Left cardiac atrium (tissue), 4 donors: ENCODE data around the gene ADCY9. TPM values are rescaled to one million over a fixed set of nuclear protein-coding genes. Genes with fewer than 3 reads are reported as not detected.
A peak's percentile ranks its signal among the peaks of the same experiment; 100 is the strongest.
"Not testable (repeated sequence)": the region's sequence is repeated elsewhere in the genome, so short reads cannot be mapped to it uniquely, and the experiment has no call there.

Experiments used
- ATAC-seq, 2 donors: fragments of 200-7000 bp; cut with Tn5 transposase; one replicate each; pipeline ENCODE4 v1.9.1; 2020; ENCODE audit warnings: mild to moderate bottlenecking in 2 of 2, moderate library complexity in 2 of 2
- DNase-seq: peaks from one replicate; pipeline ENCODE4 v3.0.0-alpha.2; 2020
- intact Hi-C, 2 donors: fragments of 100-400 bp; cut with DNase I; formaldehyde crosslinking; loops; one replicate each; pipeline versions ENCODE4 v1.14.1 to v1.15.1; 2022 to 2023
- total RNA-seq, 2 donors: library from RNA; stranded (reverse); fragmentation: NEBNext Ultra II Directional; extraction: Animal tissue kit (Norgen Biotek cat#: 25700); gene quantifications; one replicate each; pipeline ENCODE4 v1.2.1, GENCODE V29; 2021
- donor health status: DM: no; HTN: yes; CAD: no.
- donor health status: DM: no; HTN: yes; CAD: no; lungs with severe emphysema.
- donor health status: DM: yes; HTN: yes; CAD: no.
- donor health status: Dilated cardiomyopathy.

Gene ADCY9
- total RNA-seq, 2 donors from 2014 or later: 22.6 to 25.9 TPM

GRCh38 chr16:3968551-3968950 is 147.7 kb downstream of the ADCY9 start:
- ATAC-seq (no peak), DNase-seq (no peak)
- intact Hi-C loops: no loop called here

- intact Hi-C loops: no loop called here
- ATAC-seq: no peak
These were observed 149.6 kb downstream of the ADCY9 start for GRCh38 chr16:3966681-3967080.

GRCh38 chr16:3965781-3966582 is 150.3 kb downstream of the ADCY9 start:
- ATAC-seq: no peak
- intact Hi-C loops: no loop called here
- no peak for DNase-seq

More at GRCh38 chr16:3966681-3967080, 149.6 kb downstream of the ADCY9 start:
- no peak for DNase-seq

- ATAC-seq (no peak), DNase-seq (no peak)
- intact Hi-C loops: no loop called here
These were observed 150.9 kb downstream of the ADCY9 start for GRCh38 chr16:3965306-3965705.

- intact Hi-C loops: no loop called here
- no peak for ATAC-seq
- DNase-seq: no peak
These were observed 151.5 kb downstream of the ADCY9 start for GRCh38 chr16:3964686-3965290.

GRCh38 chr16:3963886-3964685 is 152.2 kb downstream of the ADCY9 start:
- intact Hi-C loops: no loop called here
- DNase-seq (no peak), ATAC-seq (no peak)

- no peak for DNase-seq
- intact Hi-C loops: no loop called here
- ATAC-seq: peak in 1 of 2 donors; percentile 14
These were observed 153.0 kb downstream of the ADCY9 start for GRCh38 chr16:3963203-3963602.

- no peak for DNase-seq
- peak in 1 of 2 donors; percentile 3 for ATAC-seq
- intact Hi-C loops: no loop called here
These were observed 154.8 kb downstream of the ADCY9 start for GRCh38 chr16:3961449-3961849.

GRCh38 chr16:3959926-3960590 is 156.2 kb downstream of the ADCY9 start:
- intact Hi-C loops, DNase-seq: not testable (repeated sequence)
- peak in 1 of 2 donors; percentile 6 for ATAC-seq

GRCh38 chr16:3959148-3959547 is 157.1 kb downstream of the ADCY9 start:
- intact Hi-C loops: no loop called here
- peak in 1 of 2 donors; percentile 52 for ATAC-seq

GRCh38 chr16:3957344-3957980 is 158.8 kb downstream of the ADCY9 start:
- ATAC-seq (no peak), DNase-seq (no peak)
- intact Hi-C loops: no loop called here

More at GRCh38 chr16:3959148-3959547, 157.1 kb downstream of the ADCY9 start:
- peak; percentile 47 for DNase-seq

- intact Hi-C loops: no loop called here
These were observed 161.8 kb downstream of the ADCY9 start for GRCh38 chr16:3954411-3954921.

GRCh38 chr16:3953728-3954410 is 162.4 kb downstream of the ADCY9 start:
- DNase-seq (no peak), ATAC-seq (no peak)
- intact Hi-C loops: no loop called here

More at GRCh38 chr16:3954411-3954921, 161.8 kb downstream of the ADCY9 start:
- DNase-seq (no peak), ATAC-seq (no peak)

GRCh38 chr16:3952737-3953131 is 163.5 kb downstream of the ADCY9 start:
- intact Hi-C loops: no loop called here
- ATAC-seq (peak; percentile 79), DNase-seq (peak; percentile 85)

- intact Hi-C loops: no loop called here
- no peak for DNase-seq
- peak; percentile 9 to 20 for ATAC-seq
These were observed 164.1 kb downstream of the ADCY9 start for GRCh38 chr16:3951861-3952736.

GRCh38 chr16:3951380-3951779 is 164.9 kb downstream of the ADCY9 start:
- DNase-seq, intact Hi-C loops: not testable (repeated sequence)

More at GRCh38 chr16:3951380-3951779, 164.9 kb downstream of the ADCY9 start:
- ATAC-seq: not testable (repeated sequence)
